Measurements from ENCODE around the gene TCEAL2. TPM values are rescaled to one million over a fixed set of nuclear protein-coding genes. Genes with fewer than 3 reads are reported as not detected.

TCEAL2 gene
- total and polyA plus RNA-seq, 2 of the 4 experiments (the other 2 are of a cell fraction), result not detected

- Histone ChIP-seq H3K14ac (replicated peaks; ENCODE audit: low read depth, low read length) (no peak overlapping the region), H3K4ac (ENCODE audit: low read depth, low read length) (no peak overlapping the region), H4K91ac (ENCODE audit: insufficient read depth, low read depth, low read length) (no peak overlapping the region), H3K27ac (ENCODE audit: insufficient read depth, low read length) (no peak overlapping the region), H4K20me1 (ENCODE audit: insufficient read depth, low read length) (no peaks in the 10 kb centered on the region), H2AK9ac (replicated peaks; ENCODE audit: low read depth, low read length, poor library complexity) (no peak overlapping the region), H2AFZ (replicated peaks; ENCODE audit: low read length, poor library complexity) (no peak overlapping the region), H3K36me3 (ENCODE audit: control insufficient read depth, insufficient read depth, low read length) (no peaks in the 10 kb centered on the region), H3K23ac (ENCODE audit: low read depth, low read length) (no peak overlapping the region), H3K79me1 (ENCODE audit: low read depth in 1 of 2, low read length in 2 of 2) (no peaks in the 10 kb centered on the region), H3K18ac (ENCODE audit: low read depth, low read length) (no peak overlapping the region), H4K5ac (ENCODE audit: low read depth, low read length) (no peak overlapping the region), H2BK15ac (ENCODE audit: low read depth, low read length) (no peak overlapping the region), H3K4me3 (ENCODE audit: insufficient read depth, low read depth, low read length) (no peak overlapping the region), H3K9me3 (ENCODE audit: control insufficient read depth, insufficient read depth, low read length) (no peaks in the 10 kb centered on the region; the same call in 1 of the 2 replicates), H2BK20ac (ENCODE audit: low read depth, low read length) (no peak overlapping the region), H3K9ac (ENCODE audit: low read depth, low read length) (no peak overlapping the region), H2BK120ac (ENCODE audit: low read depth, low read length) (no peak overlapping the region), H2AK5ac (ENCODE audit: low read depth, low read length) (no peak overlapping the region), H3K56ac (ENCODE audit: extremely low read depth, insufficient read depth, low read length) (no peak overlapping the region), H3K9me1 (ENCODE audit: insufficient read depth, low read length) (no peaks in the 10 kb centered on the region), H4K8ac (ENCODE audit: low read depth in 2 of 2, low read length in 2 of 2) (no peak overlapping the region), H3K27me3 (ENCODE audit: control insufficient read depth, insufficient read depth, low read length) (no peaks in the 10 kb centered on the region; the same call in 1 of the 2 replicates), H2BK5ac (ENCODE audit: low read depth, low read length, poor library complexity, severe bottlenecking) (no peak overlapping the region), H3K4me1 (ENCODE audit: control insufficient read depth, insufficient read depth, low read length) (no peaks in the 10 kb centered on the region), H3K4me2 (ENCODE audit: low read depth, low read length) (no peak overlapping the region)
- dilution Hi-C loops (cut with HindIII; ENCODE audit: low sequenced_read_pairs, unreplicated experiment), result no loop called here
- intact Hi-C loops (cut with micrococcal nuclease), result no loop called here
- in situ Hi-C loops (cut with MboI; ENCODE audit: low sequenced_read_pairs), result no loop called here
- no peak for DNase-seq
- no CpG with 5 or more reads among the region's 5 CpGs for WGBS, 2 experiments (ENCODE audit: extremely low coverage in 2 of 2, insufficient read length in 1 of 2)
- POLR2A ChIA-PET (ENCODE audit: unreplicated experiment), result no interaction called here
- CTCF ChIA-PET, result no interaction called here
- no TSS peak for BruUV-seq (replicated peaks)
- ATAC-seq (ENCODE audit: low read depth), result no peak
- no peak for TF ChIP-seq ELK1 (IDR thresholded peaks at IDR 0.05; ENCODE audit: borderline replicate concordance, low read depth, low read length)
Measured at GRCh38 chrX:102085706-102086105, 39.8 kb upstream of the TCEAL2 start.
